GM23338 (cell line): Measurements from ENCODE around the gene SYK. TPM values are rescaled to one million over a fixed set of nuclear protein-coding genes. Genes with fewer than 3 reads are reported as not detected.

Experiments
- ATAC-seq: fragments of 200-7000 bp; cut with Tn5 transposase; 3 replicates; pipeline ENCODE4 v1.9.1; 2020
- DNase-seq: peaks from one replicate; pipeline ENCODE4 v3.0.0-alpha.2; 2015; ENCODE audit warnings: low spot score
- H2AFZ ChIP-seq: fragments of 200-600 bp; sonication (generic); 2 replicates; pipeline ENCODE4 v1.8.0; 2016; ENCODE audit warnings: antibody characterized with exemption, mild to moderate bottlenecking, moderate library complexity
- H3F3A ChIP-seq: fragments of 200-600 bp; sonication (generic); replicated peaks from 2 replicates; pipeline ENCODE4 v1.8.0; 2017; ENCODE audit warnings: antibody characterized with exemption, mixed run types, low read depth
- H3K27ac ChIP-seq: fragments of 200-600 bp; sonication (generic); 2 replicates; pipeline ENCODE4 v1.6.1; 2016; ENCODE audit warnings: low read depth
- H3K27me3 ChIP-seq: fragments of 200-600 bp; sonication (generic); 2 replicates; pipeline ENCODE4 v1.8.0; 2016; ENCODE audit warnings: mild to moderate bottlenecking, mixed run types, moderate library complexity; ENCODE audit not compliant: insufficient read depth
- H3K36me3 ChIP-seq: fragments of 200-600 bp; sonication (generic); 2 replicates; pipeline ENCODE4 v1.8.0; 2016; ENCODE audit warnings: mild to moderate bottlenecking; ENCODE audit not compliant: insufficient read depth
- H3K4me1 ChIP-seq: fragments of 200-600 bp; sonication (generic); 2 replicates; pipeline ENCODE4 v1.8.0; 2016; ENCODE audit warnings: mild to moderate bottlenecking, moderate library complexity; ENCODE audit not compliant: insufficient read depth
- H3K4me2 ChIP-seq: fragments of 200-600 bp; sonication (generic); 2 replicates; pipeline ENCODE4 v1.7.1; 2017; ENCODE audit warnings: mixed run types
- H3K4me3 ChIP-seq: fragments of 200-600 bp; sonication (generic); 2 replicates; pipeline ENCODE4 v1.6.1; 2016; ENCODE audit warnings: mixed run types
- H3K79me2 ChIP-seq: fragments of 200-600 bp; sonication (generic); replicated peaks from 2 replicates; pipeline ENCODE4 v1.8.0; 2017; ENCODE audit warnings: mild to moderate bottlenecking; ENCODE audit not compliant: insufficient read depth
- H3K9me2 ChIP-seq: fragments of 200-600 bp; sonication (generic); 2 replicates; pipeline ENCODE4 v1.8.0; 2017; ENCODE audit not compliant: insufficient read depth
- H4K20me1 ChIP-seq: fragments of 200-600 bp; sonication (generic); replicated peaks from 2 replicates; pipeline ENCODE4 v1.8.0; 2017; ENCODE audit warnings: mild to moderate bottlenecking; ENCODE audit not compliant: insufficient read depth
- H3K27ac Mint-ChIP-seq: 2 replicates; pipeline ENCODE4 v1.8.0; 2020; ENCODE audit warnings: inconsistent platforms, mild to moderate bottlenecking, moderate library complexity, mixed read lengths
- H3K27me3 Mint-ChIP-seq: 3 replicates; pipeline ENCODE4 v1.8.0; 2022; ENCODE audit warnings: low read depth, mild to moderate bottlenecking, moderate library complexity, mixed read lengths, inconsistent platforms; ENCODE audit not compliant: insufficient read depth, poor library complexity
- H3K36me3 Mint-ChIP-seq: 3 replicates; pipeline ENCODE4 v1.8.0; 2021; ENCODE audit warnings: low read depth, mild to moderate bottlenecking, inconsistent platforms, moderate library complexity, mixed read lengths
- H3K4me1 Mint-ChIP-seq: 3 replicates; pipeline ENCODE4 v1.8.0; 2020; ENCODE audit warnings: mild to moderate bottlenecking, inconsistent platforms, mixed read lengths
- H3K4me3 Mint-ChIP-seq: 3 replicates; pipeline ENCODE4 v1.8.0; 2021; ENCODE audit warnings: moderate library complexity, mild to moderate bottlenecking, inconsistent platforms, mixed read lengths
- H3K9me3 Mint-ChIP-seq: 3 replicates; pipeline ENCODE4 v1.8.0; 2020; ENCODE audit warnings: moderate library complexity, mild to moderate bottlenecking, inconsistent platforms, mixed read lengths
- CREB1 ChIP-seq: fragments of 250-450 bp; sonication (Bioruptor Pico); IDR thresholded peaks from 2 replicates; pipeline ENCODE4 v1.5.0; 2020; ENCODE audit warnings: low read depth, mild to moderate bottlenecking, moderate library complexity
- EZH2 ChIP-seq: fragments of 200-600 bp; sonication (generic); IDR thresholded peaks from one replicate; pipeline ENCODE4 v1.8.0; 2017; ENCODE audit warnings: antibody characterized with exemption, mild to moderate bottlenecking, low read depth; ENCODE audit not compliant: unreplicated experiment
- EZH2phosphoT487 ChIP-seq: fragments of 200-600 bp; sonication (generic); IDR thresholded peaks from one replicate; pipeline ENCODE4 v1.8.1; 2018; ENCODE audit warnings: antibody characterized with exemption; ENCODE audit not compliant: unreplicated experiment
- JUNB ChIP-seq: IDR thresholded peaks from one replicate; pipeline ENCODE4 v1.6.1; 2016; ENCODE audit warnings: antibody characterized with exemption; ENCODE audit not compliant: unreplicated experiment
- NANOG ChIP-seq: IDR thresholded peaks from 2 replicates; pipeline ENCODE4 v1.6.1; 2016; ENCODE audit warnings: antibody characterized with exemption, borderline replicate concordance
- POLR2AphosphoS5 ChIP-seq: IDR thresholded peaks from 2 replicates; pipeline ENCODE4 v1.6.1; 2016; ENCODE audit warnings: antibody characterized with exemption, low read depth
- STAT1 ChIP-seq: IDR thresholded peaks from one replicate; pipeline ENCODE4 v1.6.1; 2016; ENCODE audit warnings: antibody characterized with exemption; ENCODE audit not compliant: unreplicated experiment
- ZNF114 ChIP-seq: fragments of 250-450 bp; sonication (Bioruptor Pico); IDR thresholded peaks from 2 replicates; pipeline ENCODE4 v1.5.0; 2020; ENCODE audit warnings: mild to moderate bottlenecking, moderate library complexity
- ZNF331 ChIP-seq: fragments of 250-450 bp; sonication (Bioruptor Pico); IDR thresholded peaks from 2 replicates; pipeline ENCODE4 v1.5.0; 2020; ENCODE audit warnings: low read depth, mild to moderate bottlenecking, moderate library complexity
- polyA plus RNA-seq: library from polyadenylated mRNA; unstranded; fragments of >200 nt; fragmentation: Nextera tagmentation; extraction: Ambion mirVana; gene quantifications from 2 replicates; pipeline ENCODE4 v1.2.1, GENCODE V29; 2016
- total RNA-seq: library from RNA; depleted of rRNA; stranded (reverse); fragments of >200 nt; shearing (Covaris generic); gene quantifications from 2 replicates; pipeline ENCODE4 v1.2.3, GENCODE V29; 2014
- TF ChIP-seq, protein P1 (sequence below): IDR thresholded peaks from one replicate; pipeline ENCODE4 v1.6.1; 2018; ENCODE audit warnings: antibody characterized with exemption; ENCODE audit not compliant: unreplicated experiment
- TF ChIP-seq, protein P2 (sequence below): IDR thresholded peaks from 2 replicates; pipeline ENCODE4 v1.6.1; 2016; ENCODE audit warnings: antibody characterized with exemption
- TF ChIP-seq, protein P3 (sequence below), 2 experiments: fragments of 200-600 bp in 1 of 2; sonication (generic) in 1 of 2; conservative IDR thresholded peaks; 2 replicates each; pipeline versions ENCODE4 v1.5.1 to v1.6.1; 2016 to 2017; ENCODE audit warnings: antibody characterized with exemption in 2 of 2, low read depth in 2 of 2, mild to moderate bottlenecking in 2 of 2, moderate library complexity in 1 of 2
- TF ChIP-seq, protein P4 (sequence below): fragments of 250-450 bp; sonication (Bioruptor Pico); IDR thresholded peaks from 2 replicates; pipeline ENCODE4 v1.5.0; 2020; ENCODE audit warnings: mild to moderate bottlenecking, moderate library complexity

Gene SYK
- total and polyA plus RNA-seq, 2 experiments from 2014 or later, result 1.5 to 5.8 TPM

DNA sequence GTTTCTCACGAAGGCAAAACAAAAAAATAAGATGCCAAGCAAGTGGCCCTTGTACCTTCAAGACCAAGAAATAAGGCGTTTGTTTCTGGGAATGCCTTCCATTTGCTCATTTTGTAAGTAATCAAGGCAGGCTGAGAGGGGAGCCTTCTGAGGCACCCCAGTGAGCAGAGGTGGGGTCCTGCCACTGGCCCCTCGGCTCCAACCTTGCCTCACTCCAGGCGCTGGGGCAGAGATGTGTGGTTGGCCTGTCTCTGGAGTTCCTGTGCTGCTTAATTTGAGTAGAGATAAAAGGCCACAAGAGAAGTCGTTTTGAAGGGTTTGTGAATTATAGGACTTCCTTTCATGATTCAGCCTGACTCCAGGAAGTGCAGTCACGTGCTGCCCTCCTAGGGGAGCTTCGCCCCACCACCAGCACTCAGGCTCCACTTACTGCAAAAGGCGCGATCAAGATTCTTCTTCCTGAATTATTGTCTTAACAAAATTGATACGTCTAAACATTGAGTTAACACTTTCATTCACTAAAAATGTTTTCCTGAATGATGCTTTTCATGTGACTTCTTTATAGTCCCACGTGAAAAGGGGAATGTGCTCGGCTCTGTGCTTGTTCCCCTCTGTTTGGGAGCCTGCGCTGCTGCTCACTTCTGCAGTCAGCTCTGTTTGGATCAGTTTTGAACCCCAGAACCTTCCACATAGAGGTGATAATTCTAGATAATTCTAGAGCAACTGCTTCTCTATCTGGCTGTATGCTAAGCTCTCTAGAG, 13.7 kb downstream of the SYK start:
- Histone ChIP-seq H4K20me1 (no peaks in the 10 kb centered on the region), H3K4me1 (no peaks in the 10 kb centered on the region), H3K4me3 (no peak overlapping the region), H3K27ac (no peak overlapping the region), H3K9me2 (0 out of 2 replicates have a peak, but pooled peaks cover 3% of the 10 kb centered on the region), H3K4me2 (no peak overlapping the region), H3K36me3 (no peaks in the 10 kb centered on the region), H3K79me2 (no peaks in the 10 kb centered on the region), H3F3A (no peaks in the 10 kb centered on the region), H3K27me3 (no peaks in the 10 kb centered on the region), H2AFZ (peak overlapping the region; percentile 83; the same call in 1 of the 2 replicates)
- Mint-ChIP-seq H3K4me3 (no peak overlapping the region), H3K9me3 (peaks cover 8% of the 10 kb centered on the region; the same call in 1 of the 3 replicates), H3K36me3 (0 out of 3 replicates have a peak, but pooled peaks cover 4% of the 10 kb centered on the region), H3K27ac (no peak overlapping the region), H3K4me1 (peaks cover 13% of the 10 kb centered on the region; the same call in 1 of the 3 replicates), H3K27me3 (peaks cover 7% of the 10 kb centered on the region)
- ATAC-seq, result peak; percentile 48; the same call in 2 of the 3 replicates
- no peak for DNase-seq
- no peak for TF ChIP-seq ZNF114 (CRISPR knock-in tag)
- no peak for TF ChIP-seq POLR2AphosphoS5
- TF ChIP-seq, protein P1, sequence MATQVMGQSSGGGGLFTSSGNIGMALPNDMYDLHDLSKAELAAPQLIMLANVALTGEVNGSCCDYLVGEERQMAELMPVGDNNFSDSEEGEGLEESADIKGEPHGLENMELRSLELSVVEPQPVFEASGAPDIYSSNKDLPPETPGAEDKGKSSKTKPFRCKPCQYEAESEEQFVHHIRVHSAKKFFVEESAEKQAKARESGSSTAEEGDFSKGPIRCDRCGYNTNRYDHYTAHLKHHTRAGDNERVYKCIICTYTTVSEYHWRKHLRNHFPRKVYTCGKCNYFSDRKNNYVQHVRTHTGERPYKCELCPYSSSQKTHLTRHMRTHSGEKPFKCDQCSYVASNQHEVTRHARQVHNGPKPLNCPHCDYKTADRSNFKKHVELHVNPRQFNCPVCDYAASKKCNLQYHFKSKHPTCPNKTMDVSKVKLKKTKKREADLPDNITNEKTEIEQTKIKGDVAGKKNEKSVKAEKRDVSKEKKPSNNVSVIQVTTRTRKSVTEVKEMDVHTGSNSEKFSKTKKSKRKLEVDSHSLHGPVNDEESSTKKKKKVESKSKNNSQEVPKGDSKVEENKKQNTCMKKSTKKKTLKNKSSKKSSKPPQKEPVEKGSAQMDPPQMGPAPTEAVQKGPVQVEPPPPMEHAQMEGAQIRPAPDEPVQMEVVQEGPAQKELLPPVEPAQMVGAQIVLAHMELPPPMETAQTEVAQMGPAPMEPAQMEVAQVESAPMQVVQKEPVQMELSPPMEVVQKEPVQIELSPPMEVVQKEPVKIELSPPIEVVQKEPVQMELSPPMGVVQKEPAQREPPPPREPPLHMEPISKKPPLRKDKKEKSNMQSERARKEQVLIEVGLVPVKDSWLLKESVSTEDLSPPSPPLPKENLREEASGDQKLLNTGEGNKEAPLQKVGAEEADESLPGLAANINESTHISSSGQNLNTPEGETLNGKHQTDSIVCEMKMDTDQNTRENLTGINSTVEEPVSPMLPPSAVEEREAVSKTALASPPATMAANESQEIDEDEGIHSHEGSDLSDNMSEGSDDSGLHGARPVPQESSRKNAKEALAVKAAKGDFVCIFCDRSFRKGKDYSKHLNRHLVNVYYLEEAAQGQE, result no peak
- no peak for TF ChIP-seq EZH2phosphoT487
- no peak for TF ChIP-seq ZNF331
- TF ChIP-seq, protein P2, sequence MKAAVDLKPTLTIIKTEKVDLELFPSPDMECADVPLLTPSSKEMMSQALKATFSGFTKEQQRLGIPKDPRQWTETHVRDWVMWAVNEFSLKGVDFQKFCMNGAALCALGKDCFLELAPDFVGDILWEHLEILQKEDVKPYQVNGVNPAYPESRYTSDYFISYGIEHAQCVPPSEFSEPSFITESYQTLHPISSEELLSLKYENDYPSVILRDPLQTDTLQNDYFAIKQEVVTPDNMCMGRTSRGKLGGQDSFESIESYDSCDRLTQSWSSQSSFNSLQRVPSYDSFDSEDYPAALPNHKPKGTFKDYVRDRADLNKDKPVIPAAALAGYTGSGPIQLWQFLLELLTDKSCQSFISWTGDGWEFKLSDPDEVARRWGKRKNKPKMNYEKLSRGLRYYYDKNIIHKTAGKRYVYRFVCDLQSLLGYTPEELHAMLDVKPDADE, result no peak
- no peak for TF ChIP-seq CREB1 (CRISPR knock-in tag)
- TF ChIP-seq JUNB, result no peak
- no peak for TF ChIP-seq NANOG
- TF ChIP-seq EZH2, result no peak
- TF ChIP-seq, protein P3, sequence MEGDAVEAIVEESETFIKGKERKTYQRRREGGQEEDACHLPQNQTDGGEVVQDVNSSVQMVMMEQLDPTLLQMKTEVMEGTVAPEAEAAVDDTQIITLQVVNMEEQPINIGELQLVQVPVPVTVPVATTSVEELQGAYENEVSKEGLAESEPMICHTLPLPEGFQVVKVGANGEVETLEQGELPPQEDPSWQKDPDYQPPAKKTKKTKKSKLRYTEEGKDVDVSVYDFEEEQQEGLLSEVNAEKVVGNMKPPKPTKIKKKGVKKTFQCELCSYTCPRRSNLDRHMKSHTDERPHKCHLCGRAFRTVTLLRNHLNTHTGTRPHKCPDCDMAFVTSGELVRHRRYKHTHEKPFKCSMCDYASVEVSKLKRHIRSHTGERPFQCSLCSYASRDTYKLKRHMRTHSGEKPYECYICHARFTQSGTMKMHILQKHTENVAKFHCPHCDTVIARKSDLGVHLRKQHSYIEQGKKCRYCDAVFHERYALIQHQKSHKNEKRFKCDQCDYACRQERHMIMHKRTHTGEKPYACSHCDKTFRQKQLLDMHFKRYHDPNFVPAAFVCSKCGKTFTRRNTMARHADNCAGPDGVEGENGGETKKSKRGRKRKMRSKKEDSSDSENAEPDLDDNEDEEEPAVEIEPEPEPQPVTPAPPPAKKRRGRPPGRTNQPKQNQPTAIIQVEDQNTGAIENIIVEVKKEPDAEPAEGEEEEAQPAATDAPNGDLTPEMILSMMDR (conservative IDR thresholded peaks at IDR 0.05; ENCODE audit: low read depth in 2 of 2), result no peak
- TF ChIP-seq, protein P4, sequence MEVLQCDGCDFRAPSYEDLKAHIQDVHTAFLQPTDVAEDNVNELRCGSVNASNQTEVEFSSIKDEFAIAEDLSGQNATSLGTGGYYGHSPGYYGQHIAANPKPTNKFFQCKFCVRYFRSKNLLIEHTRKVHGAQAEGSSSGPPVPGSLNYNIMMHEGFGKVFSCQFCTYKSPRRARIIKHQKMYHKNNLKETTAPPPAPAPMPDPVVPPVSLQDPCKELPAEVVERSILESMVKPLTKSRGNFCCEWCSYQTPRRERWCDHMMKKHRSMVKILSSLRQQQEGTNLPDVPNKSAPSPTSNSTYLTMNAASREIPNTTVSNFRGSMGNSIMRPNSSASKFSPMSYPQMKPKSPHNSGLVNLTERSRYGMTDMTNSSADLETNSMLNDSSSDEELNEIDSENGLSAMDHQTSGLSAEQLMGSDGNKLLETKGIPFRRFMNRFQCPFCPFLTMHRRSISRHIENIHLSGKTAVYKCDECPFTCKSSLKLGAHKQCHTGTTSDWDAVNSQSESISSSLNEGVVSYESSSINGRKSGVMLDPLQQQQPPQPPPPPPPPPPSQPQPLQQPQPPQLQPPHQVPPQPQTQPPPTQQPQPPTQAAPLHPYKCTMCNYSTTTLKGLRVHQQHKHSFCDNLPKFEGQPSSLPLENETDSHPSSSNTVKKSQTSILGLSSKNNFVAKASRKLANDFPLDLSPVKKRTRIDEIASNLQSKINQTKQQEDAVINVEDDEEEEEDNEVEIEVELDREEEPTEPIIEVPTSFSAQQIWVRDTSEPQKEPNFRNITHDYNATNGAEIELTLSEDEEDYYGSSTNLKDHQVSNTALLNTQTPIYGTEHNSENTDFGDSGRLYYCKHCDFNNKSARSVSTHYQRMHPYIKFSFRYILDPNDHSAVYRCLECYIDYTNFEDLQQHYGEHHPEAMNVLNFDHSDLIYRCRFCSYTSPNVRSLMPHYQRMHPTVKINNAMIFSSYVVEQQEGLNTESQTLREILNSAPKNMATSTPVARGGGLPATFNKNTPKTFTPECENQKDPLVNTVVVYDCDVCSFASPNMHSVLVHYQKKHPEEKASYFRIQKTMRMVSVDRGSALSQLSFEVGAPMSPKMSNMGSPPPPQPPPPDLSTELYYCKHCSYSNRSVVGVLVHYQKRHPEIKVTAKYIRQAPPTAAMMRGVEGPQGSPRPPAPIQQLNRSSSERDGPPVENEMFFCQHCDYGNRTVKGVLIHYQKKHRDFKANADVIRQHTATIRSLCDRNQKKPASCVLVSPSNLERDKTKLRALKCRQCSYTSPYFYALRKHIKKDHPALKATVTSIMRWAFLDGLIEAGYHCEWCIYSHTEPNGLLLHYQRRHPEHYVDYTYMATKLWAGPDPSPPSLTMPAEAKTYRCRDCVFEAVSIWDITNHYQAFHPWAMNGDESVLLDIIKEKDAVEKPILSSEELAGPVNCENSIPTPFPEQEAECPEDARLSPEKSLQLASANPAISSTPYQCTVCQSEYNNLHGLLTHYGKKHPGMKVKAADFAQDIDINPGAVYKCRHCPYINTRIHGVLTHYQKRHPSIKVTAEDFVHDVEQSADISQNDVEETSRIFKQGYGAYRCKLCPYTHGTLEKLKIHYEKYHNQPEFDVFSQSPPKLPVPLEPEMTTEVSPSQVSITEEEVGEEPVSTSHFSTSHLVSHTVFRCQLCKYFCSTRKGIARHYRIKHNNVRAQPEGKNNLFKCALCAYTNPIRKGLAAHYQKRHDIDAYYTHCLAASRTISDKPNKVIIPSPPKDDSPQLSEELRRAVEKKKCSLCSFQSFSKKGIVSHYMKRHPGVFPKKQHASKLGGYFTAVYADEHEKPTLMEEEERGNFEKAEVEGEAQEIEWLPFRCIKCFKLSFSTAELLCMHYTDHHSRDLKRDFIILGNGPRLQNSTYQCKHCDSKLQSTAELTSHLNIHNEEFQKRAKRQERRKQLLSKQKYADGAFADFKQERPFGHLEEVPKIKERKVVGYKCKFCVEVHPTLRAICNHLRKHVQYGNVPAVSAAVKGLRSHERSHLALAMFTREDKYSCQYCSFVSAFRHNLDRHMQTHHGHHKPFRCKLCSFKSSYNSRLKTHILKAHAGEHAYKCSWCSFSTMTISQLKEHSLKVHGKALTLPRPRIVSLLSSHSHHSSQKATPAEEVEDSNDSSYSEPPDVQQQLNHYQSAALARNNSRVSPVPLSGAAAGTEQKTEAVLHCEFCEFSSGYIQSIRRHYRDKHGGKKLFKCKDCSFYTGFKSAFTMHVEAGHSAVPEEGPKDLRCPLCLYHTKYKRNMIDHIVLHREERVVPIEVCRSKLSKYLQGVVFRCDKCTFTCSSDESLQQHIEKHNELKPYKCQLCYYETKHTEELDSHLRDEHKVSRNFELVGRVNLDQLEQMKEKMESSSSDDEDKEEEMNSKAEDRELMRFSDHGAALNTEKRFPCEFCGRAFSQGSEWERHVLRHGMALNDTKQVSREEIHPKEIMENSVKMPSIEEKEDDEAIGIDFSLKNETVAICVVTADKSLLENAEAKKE (CRISPR knock-in tag), result no peak
- no peak for TF ChIP-seq STAT1
